GM19238 (cell line): Measurements from ENCODE around the gene NEXN.
"Not testable (repeated sequence)": the region's sequence is repeated elsewhere in the genome, so short reads cannot be mapped to it uniquely, and the experiment has no call there.

Experiments
- DNase-seq: peaks from one replicate; pipeline ENCODE4 v3.0.0; 2011; ENCODE audit warnings: low spot score; ENCODE audit not compliant: insufficient read length

NEXN gene

GRCh38 chr1:77905603-77906002 lies 17.2 kb downstream of the NEXN start:
- no peak for DNase-seq

DNA sequence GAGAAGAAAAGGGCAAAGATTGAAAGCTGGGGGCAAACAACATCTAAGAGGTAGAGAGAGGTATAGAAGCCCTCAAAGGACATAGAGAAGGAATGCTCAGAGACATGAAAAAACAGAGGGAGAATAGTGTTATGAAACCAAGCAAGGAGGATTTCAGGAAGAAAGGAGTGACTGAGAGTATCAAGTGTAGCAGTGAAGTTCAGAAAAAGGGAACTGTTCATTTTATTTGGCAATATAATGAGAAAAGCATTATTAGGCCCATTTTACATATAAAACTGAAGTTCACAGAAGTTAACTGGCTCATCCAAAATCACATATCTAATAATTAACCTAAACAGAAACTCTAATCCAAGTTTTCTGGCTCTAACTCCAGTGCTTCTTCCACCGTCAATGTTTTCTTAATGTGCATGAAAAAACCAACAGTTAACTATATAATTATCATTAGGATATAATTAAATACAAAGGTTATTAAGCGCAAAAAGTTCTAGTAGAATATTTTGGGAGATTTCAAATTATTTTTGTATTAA lies 17.7 kb downstream of the NEXN start:
- no peak for DNase-seq

GRCh38 chr1:77906624-77907023 lies 18.2 kb downstream of the NEXN start:
- DNase-seq = no peak

DNA sequence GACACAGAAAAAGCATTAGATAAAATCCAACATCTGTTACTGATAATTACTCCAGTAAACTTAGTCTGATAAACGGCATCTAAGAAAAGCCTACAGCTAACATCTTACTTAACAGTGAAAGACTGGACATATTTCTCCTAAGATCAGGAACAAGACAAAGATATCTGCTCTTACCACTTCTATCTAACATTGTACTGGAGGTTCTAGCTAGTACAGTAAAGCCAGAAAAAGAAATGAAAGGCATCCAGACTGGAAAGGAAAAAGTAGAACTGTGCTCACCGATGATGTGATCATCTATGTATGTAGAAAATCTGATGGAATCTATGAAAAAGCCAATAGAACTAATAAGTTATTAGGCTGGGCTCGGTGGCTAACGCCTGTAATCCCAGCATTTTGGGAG lies 21.7 kb downstream of the NEXN start:
- DNase-seq = no peak

DNA sequence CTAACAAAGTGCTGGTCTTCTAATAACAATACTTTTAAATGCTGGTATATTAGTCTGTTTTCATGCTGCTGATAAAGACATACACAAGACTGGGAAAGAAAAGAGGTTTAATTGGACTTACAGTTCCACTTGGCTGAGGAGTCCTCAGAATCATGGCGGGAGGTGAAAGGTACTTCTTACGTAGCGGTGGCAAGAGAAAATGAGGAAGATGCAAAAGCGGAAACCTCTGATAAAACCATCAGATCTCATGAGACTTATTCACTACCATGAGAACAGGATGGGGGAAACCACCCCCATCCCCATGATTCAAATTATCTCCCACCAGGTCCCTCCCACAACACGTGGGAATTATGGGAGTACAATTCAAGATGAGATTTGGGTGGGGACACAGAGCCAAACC lies 30.5 kb downstream of the NEXN start:
- not testable (repeated sequence) for DNase-seq

DNA sequence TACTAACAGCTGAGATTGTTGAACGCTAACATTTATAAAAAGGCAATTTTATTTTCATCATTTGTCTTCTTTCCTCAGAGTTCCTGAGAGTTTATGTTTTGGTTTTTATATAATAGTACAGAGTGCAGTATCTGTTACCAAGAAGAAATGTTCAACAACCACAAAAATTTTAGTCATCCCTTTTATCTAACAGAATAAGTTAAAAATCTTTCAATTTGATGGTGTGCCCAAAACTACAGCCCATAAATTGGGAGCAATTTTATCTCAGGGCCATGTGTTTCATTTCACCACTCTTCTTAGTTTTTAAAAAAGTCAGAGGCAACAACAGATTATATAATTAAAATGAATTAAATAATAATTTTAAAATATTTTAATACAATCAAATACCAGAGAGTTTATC lies 37.1 kb downstream of the NEXN start:
- no peak for DNase-seq

DNA sequence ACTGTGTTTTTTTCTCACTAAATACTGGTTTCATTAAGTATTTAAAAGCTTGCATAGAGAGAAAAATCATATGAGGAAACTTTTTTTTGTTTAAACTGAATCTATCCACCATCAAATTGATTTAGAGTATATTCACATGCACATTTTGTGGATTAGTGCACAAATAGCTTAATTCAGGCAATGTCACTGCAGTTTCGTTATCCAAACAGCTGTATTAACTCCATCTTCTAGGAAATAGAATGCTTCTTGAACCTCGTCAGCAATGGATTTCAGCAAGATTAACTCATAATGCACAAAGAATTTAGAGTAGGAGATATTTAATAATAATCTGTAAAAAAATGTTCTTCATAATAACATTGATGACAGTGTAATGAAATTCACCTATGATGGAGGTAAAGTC lies 37.5 kb downstream of the NEXN start:
- no peak for DNase-seq

GRCh38 chr1:77926561-77927357 lies 38.3 kb downstream of the NEXN start:
- DNase-seq = no peak

DNA sequence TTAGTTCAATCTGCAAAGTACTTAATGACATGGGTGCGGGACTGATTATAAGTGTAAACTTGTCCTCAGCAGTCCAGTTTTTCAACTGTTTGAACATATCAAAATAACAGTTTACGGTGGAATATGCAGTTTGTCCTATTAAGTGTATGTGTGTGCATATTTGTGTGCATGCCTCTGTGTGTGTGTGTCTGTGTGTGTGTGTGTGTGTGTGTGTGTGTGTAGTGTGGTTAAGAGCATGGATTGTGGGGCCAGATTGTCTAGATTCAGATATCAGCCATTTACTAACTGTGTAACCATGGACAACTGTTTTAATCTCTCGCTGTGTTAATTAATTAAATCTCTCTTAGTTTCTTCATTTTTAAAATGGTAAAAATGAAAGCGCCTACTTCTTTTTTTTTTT lies 39.0 kb downstream of the NEXN start:
- DNase-seq = no peak

GRCh38 chr1:77929806-77930205 lies 41.4 kb downstream of the NEXN start:
- DNase-seq = no peak

- DNase-seq = no peak
These were observed 50.2 kb downstream of the NEXN start for GRCh38 chr1:77938651-77939050.

DNA sequence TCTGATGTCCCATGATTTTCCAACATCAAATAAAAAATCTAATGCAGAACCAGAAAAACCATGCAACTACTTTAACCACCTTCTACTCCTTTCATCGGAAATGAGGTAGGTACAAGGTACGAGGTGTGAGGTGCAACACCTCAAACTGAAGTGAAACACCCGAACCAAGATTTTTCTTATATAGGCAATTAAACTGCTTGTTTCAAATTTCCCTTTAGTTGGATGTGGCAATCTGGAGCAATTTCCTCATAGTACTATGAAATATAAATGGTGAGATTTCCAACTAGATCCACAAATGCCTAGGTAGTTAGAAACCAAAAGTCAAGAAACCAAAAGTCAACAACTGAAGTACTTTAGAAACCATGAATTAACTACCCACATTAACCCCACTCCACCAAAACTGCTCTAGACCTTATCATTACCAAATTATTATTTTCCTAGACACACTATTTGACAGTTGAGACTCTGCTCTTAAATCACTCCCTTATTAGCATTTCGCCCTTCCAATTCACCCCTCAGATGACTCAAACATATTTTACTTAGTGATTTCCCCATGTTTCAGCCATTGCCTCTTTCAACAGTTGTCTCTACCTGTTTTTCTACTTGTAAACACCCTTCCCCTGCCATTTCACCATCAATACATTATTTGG lies 52.6 kb downstream of the NEXN start:
- DNase-seq = no peak

- DNase-seq = no peak
These were observed 54.1 kb downstream of the NEXN start for GRCh38 chr1:77942400-77943140.

DNA sequence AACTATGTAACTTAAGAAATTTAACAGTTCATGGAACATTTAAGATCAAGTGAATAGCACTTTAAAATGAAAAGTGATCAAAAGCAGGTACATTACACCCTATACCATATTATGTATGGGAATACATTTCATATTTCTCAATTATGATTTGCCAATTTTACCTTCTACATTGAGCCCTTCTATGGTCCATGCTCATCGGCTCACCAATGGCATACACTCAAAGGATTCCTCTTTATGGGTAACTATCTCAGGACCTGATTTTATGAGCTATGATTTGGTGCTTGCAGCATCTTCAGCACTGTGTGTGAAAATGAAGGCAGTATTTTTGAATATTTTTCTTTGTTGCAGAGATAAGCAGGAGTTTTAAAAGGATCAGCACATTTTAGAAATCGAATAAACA lies 56.9 kb downstream of the NEXN start:
- no peak for DNase-seq

- no peak for DNase-seq
These were observed 60.5 kb downstream of the NEXN start for GRCh38 chr1:77948841-77949424.

GRCh38 chr1:77950873-77951272 lies 62.4 kb downstream of the NEXN start:
- DNase-seq = no peak

GRCh38 chr1:77951328-77951727 lies 62.9 kb downstream of the NEXN start:
- DNase-seq = no peak

GRCh38 chr1:77953907-77954306 lies 65.5 kb downstream of the NEXN start:
- DNase-seq = no peak

GRCh38 chr1:77954521-77954920 lies 66.1 kb downstream of the NEXN start:
- DNase-seq = no peak

DNA sequence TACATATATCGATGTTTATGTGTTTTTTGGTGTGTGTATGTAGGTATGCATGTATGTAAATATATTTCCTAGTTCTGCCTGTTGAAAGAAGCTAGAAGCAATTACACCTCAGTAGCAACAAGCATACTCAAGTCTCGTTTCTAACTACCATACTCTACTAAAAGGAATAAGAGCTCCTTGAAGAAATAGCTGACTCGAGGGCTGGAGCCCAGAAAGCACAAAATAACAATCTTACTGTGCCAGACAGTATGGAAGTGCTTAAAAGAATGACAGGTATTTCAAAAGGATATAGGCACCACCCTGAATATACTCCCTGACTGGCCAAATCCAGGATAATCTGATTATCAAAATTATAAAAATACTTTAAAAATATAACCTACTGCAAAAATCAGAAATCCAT lies 67.3 kb downstream of the NEXN start:
- no peak for DNase-seq

DNA sequence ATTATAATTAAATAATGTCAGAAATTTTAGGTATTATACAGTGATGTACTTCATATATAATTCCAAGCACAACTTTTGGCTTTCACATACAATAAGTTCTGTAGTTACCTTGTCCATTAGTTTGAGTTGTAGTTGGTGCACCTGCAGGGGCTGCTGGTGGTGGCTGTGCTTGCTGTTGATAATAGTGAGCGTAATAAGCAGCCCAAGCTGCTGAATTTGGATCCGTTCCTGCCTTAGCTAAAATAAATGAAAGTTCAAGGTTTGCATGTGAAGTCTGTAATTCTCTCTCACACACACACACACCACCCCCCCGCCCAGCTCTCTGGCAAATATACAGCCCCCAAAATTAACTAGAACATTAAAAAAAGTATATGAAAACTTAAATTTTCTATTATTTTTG lies 68.0 kb downstream of the NEXN start:
- DNase-seq = no peak

- DNase-seq = no peak
These were observed 70.0 kb downstream of the NEXN start for GRCh38 chr1:77958391-77958790.
